DND-41 (cell line): ENCODE data around the gene SLC22A1.

Experiments
- ATAC-seq: fragments of 200-7000 bp; cut with Tn5 transposase; 3 replicates; pipeline ENCODE4 v1.9.1; 2021; ENCODE audit warnings: low read depth; ENCODE audit not compliant: insufficient read depth
- DNase-seq: peaks from one replicate; pipeline ENCODE4 v3.0.0-alpha.2; 2020
- H2AFZ ChIP-seq: 2 replicates; pipeline ENCODE4 v1.6.0; 2012; ENCODE audit warnings: low read depth, low read length
- H3K27ac ChIP-seq: 2 replicates; pipeline ENCODE4 v1.5.1; 2012; ENCODE audit warnings: low read length, inconsistent platforms
- H3K27me3 ChIP-seq: fragments of 200-600 bp; sonication (generic); 2 replicates; pipeline ENCODE4 v1.6.0; 2012; ENCODE audit warnings: low read length, mild to moderate bottlenecking, inconsistent platforms; ENCODE audit not compliant: insufficient read depth, poor library complexity
- H3K36me3 ChIP-seq: 2 replicates; pipeline ENCODE4 v1.5.1; 2012; ENCODE audit warnings: low read length, inconsistent platforms; ENCODE audit not compliant: insufficient read depth
- H3K4me1 ChIP-seq: 2 replicates; pipeline ENCODE4 v1.5.1; 2012; ENCODE audit warnings: mild to moderate bottlenecking, low read length; ENCODE audit not compliant: insufficient read depth
- H3K4me2 ChIP-seq: 2 replicates; pipeline ENCODE4 v1.6.0; 2012; ENCODE audit warnings: mild to moderate bottlenecking, moderate library complexity, low read length, inconsistent platforms; ENCODE audit not compliant: insufficient read depth
- H3K4me3 ChIP-seq, 2 experiments: fragments of 200-600 bp in 1 of 2; shearing (Covaris generic) in 1 of 2; 2 replicates each; pipeline ENCODE4 v1.5.1; 2012 to 2016; ENCODE audit warnings: inconsistent platforms in 2 of 2, low read length in 2 of 2, mild to moderate bottlenecking in 2 of 2, low read depth in 1 of 2, moderate library complexity in 1 of 2
- H3K79me2 ChIP-seq: 2 replicates; pipeline ENCODE4 v1.6.0; 2012; ENCODE audit warnings: low read length, inconsistent platforms; ENCODE audit not compliant: insufficient read depth
- H3K9ac ChIP-seq: 2 replicates; pipeline ENCODE4 v1.6.0; 2012; ENCODE audit warnings: low read depth, mild to moderate bottlenecking, inconsistent platforms, low read length, moderate library complexity
- H3K9me3 ChIP-seq: 2 replicates; pipeline ENCODE4 v1.5.1; 2012; ENCODE audit warnings: low read length, moderate library complexity, mild to moderate bottlenecking, inconsistent platforms; ENCODE audit not compliant: insufficient read depth, severe bottlenecking
- H4K20me1 ChIP-seq: 2 replicates; pipeline ENCODE4 v1.6.0; 2012; ENCODE audit warnings: low read length; ENCODE audit not compliant: insufficient read depth
- EZH2 ChIP-seq: IDR thresholded peaks from 3 replicates; pipeline ENCODE4 v1.6.1; 2012; ENCODE audit warnings: borderline replicate concordance, low read depth, mild to moderate bottlenecking, moderate library complexity, low read length, inconsistent platforms; ENCODE audit not compliant: severe bottlenecking
- TF ChIP-seq, protein P1 (sequence below): IDR thresholded peaks from 2 replicates; pipeline ENCODE4 v1.5.1; 2012; ENCODE audit warnings: borderline replicate concordance, low read length, moderate library complexity, mild to moderate bottlenecking; ENCODE audit not compliant: poor library complexity, severe bottlenecking; ENCODE audit errors: extremely low read depth

Gene SLC22A1

GRCh38 chr6:160080097-160080496 is 41.5 kb upstream of the SLC22A1 start:
- H3K4me1 ChIP-seq: no peaks in the 10 kb centered on the region
- no peaks in the 10 kb centered on the region for H3K27me3 ChIP-seq
- H3K9me3 ChIP-seq: no peaks in the 10 kb centered on the region
- H3K27ac ChIP-seq: no peak overlapping the region
- H3K4me3 ChIP-seq: no peak overlapping the region
- peaks cover 96% of the 10 kb centered on the region for H3K36me3 ChIP-seq
- ATAC-seq (no peak), DNase-seq (no peak)
- TF ChIP-seq, protein P1, sequence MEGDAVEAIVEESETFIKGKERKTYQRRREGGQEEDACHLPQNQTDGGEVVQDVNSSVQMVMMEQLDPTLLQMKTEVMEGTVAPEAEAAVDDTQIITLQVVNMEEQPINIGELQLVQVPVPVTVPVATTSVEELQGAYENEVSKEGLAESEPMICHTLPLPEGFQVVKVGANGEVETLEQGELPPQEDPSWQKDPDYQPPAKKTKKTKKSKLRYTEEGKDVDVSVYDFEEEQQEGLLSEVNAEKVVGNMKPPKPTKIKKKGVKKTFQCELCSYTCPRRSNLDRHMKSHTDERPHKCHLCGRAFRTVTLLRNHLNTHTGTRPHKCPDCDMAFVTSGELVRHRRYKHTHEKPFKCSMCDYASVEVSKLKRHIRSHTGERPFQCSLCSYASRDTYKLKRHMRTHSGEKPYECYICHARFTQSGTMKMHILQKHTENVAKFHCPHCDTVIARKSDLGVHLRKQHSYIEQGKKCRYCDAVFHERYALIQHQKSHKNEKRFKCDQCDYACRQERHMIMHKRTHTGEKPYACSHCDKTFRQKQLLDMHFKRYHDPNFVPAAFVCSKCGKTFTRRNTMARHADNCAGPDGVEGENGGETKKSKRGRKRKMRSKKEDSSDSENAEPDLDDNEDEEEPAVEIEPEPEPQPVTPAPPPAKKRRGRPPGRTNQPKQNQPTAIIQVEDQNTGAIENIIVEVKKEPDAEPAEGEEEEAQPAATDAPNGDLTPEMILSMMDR: no peak
- TF ChIP-seq EZH2: no peak
- no peaks in the 10 kb centered on the region for H3K79me2 ChIP-seq
- no peak overlapping the region for H3K4me2 ChIP-seq
- H2AFZ ChIP-seq: no peak overlapping the region
- peaks cover 23% of the 10 kb centered on the region for H4K20me1 ChIP-seq
- no peak overlapping the region for H3K9ac ChIP-seq

DNA sequence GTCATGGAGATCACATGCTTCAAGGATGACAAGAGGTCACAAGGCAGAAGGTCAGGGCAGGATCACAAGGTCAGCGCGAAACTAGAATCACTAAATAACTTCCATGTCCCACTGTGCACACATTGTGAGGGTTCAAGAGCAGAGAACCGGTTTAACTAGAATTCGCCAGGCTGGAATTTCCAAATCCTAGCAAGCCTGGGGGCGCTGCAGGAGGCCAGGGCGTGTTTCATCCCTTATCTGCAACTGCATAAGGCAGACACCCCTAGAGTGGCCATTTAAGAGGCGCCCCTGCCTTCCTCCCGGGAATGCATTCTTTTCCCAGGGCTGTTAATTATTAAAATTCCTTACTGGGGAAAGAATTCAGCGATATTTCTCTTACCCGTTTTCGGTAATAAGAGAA is 40.2 kb upstream of the SLC22A1 start:
- no peaks in the 10 kb centered on the region for H3K79me2 ChIP-seq
- H3K4me3 ChIP-seq: no peak overlapping the region
- no peaks in the 10 kb centered on the region for H3K27me3 ChIP-seq
- no peaks in the 10 kb centered on the region for H3K4me1 ChIP-seq
- H3K36me3 ChIP-seq: peaks cover 96% of the 10 kb centered on the region
- H3K27ac ChIP-seq: no peak overlapping the region
- H2AFZ ChIP-seq: no peak overlapping the region
- TF ChIP-seq, protein P1: no peak
- TF ChIP-seq EZH2: no peak
- H3K9ac ChIP-seq: no peak overlapping the region
- DNase-seq: no peak
- no peak for ATAC-seq
- H3K4me2 ChIP-seq: no peak overlapping the region
- peaks cover 21% of the 10 kb centered on the region for H4K20me1 ChIP-seq
- no peaks in the 10 kb centered on the region for H3K9me3 ChIP-seq

DNA sequence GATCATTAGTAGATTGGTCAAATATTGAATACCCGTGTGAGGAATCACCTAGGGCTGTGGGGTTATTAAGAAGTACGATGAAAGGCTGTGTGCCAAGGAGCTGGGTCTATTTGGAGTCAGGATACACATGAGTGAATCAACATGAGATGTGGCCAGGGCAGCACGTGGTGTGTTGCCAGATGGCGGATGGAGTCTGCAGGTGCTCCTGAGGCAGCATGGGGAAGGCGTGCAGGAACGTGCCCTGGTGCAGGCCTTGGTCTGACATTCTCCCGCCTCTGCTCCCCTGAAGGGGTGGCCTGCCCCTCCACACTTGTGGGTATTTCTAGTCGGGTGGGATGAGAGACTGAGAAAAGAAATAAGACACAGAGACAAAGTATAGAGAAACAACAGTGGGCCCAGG is 39.0 kb upstream of the SLC22A1 start:
- no peaks in the 10 kb centered on the region for H3K79me2 ChIP-seq
- peaks cover 26% of the 10 kb centered on the region for H4K20me1 ChIP-seq
- TF ChIP-seq EZH2: no peak
- TF ChIP-seq, protein P1: no peak
- ATAC-seq (no peak; the same call in 2 of the 3 replicates), DNase-seq (no peak)
- H3K9me3 ChIP-seq: no peaks in the 10 kb centered on the region
- no peak overlapping the region for H3K4me2 ChIP-seq
- H3K36me3 ChIP-seq: peaks cover 95% of the 10 kb centered on the region
- H3K9ac ChIP-seq: no peak overlapping the region
- no peaks in the 10 kb centered on the region for H3K4me1 ChIP-seq
- H3K27ac ChIP-seq: no peak overlapping the region
- H3K27me3 ChIP-seq: no peaks in the 10 kb centered on the region
- no peak overlapping the region for H2AFZ ChIP-seq
- H3K4me3 ChIP-seq: no peak overlapping the region
